Hepatocyte (in vitro differentiated cells): ENCODE results near the gene SLC22A6. TPM values are rescaled to one million over a fixed set of nuclear protein-coding genes. Genes with fewer than 3 reads are reported as not detected.

Experiments used
- DNase-seq: peaks from one replicate; pipeline ENCODE4 v3.0.0-alpha.2; 2016; ENCODE audit warnings: low spot score
- H2AFZ ChIP-seq: fragments of 200-600 bp; sonication (generic); 2 replicates; pipeline ENCODE4 v1.6.0; 2016; ENCODE audit warnings: antibody characterized with exemption, mild to moderate bottlenecking
- H3K27ac ChIP-seq: fragments of 200-600 bp; sonication (generic); 2 replicates; pipeline ENCODE4 v1.5.1; 2016; ENCODE audit warnings: mild to moderate bottlenecking
- H3K27me3 ChIP-seq: fragments of 200-600 bp; sonication (generic); 2 replicates; pipeline ENCODE4 v1.6.1; 2016
- H3K36me3 ChIP-seq: fragments of 200-600 bp; sonication (generic); replicated peaks from 2 replicates; pipeline ENCODE4 v1.5.1; 2016; ENCODE audit warnings: low read depth; ENCODE audit not compliant: insufficient read depth
- H3K4me1 ChIP-seq: fragments of 200-600 bp; sonication (generic); 2 replicates; pipeline ENCODE4 v1.5.1; 2016; ENCODE audit warnings: mild to moderate bottlenecking, moderate library complexity; ENCODE audit not compliant: insufficient read depth
- H3K4me2 ChIP-seq: fragments of 200-600 bp; sonication (generic); 2 replicates; pipeline ENCODE4 v1.6.0; 2016
- H3K4me3 ChIP-seq: fragments of 200-600 bp; sonication (generic); 2 replicates; pipeline ENCODE4 v1.5.1; 2016; ENCODE audit warnings: mild to moderate bottlenecking
- H3K79me2 ChIP-seq: fragments of 200-600 bp; sonication (generic); 2 replicates; pipeline ENCODE4 v1.6.0; 2017; ENCODE audit warnings: mild to moderate bottlenecking
- H3K9me2 ChIP-seq: fragments of 200-600 bp; sonication (generic); replicated peaks from 2 replicates; pipeline ENCODE4 v1.6.0; 2017; ENCODE audit warnings: mild to moderate bottlenecking; ENCODE audit not compliant: insufficient read depth
- H3K9me3 ChIP-seq: fragments of 200-600 bp; sonication (generic); 2 replicates; pipeline ENCODE4 v1.5.1; 2016; ENCODE audit warnings: low read depth, mild to moderate bottlenecking
- H4K20me1 ChIP-seq: fragments of 200-600 bp; sonication (generic); 2 replicates; pipeline ENCODE4 v1.6.0; 2016; ENCODE audit warnings: mild to moderate bottlenecking; ENCODE audit not compliant: insufficient read depth, poor library complexity, severe bottlenecking
- CTCF ChIP-seq: fragments of 200-600 bp; sonication (generic); IDR thresholded peaks from 2 replicates; pipeline ENCODE4 v1.5.1; 2016; ENCODE audit warnings: antibody characterized with exemption, mild to moderate bottlenecking; ENCODE audit not compliant: poor library complexity
- EZH2 ChIP-seq: fragments of 200-600 bp; sonication (generic); IDR thresholded peaks from 2 replicates; pipeline ENCODE4 v1.6.1; 2016; ENCODE audit warnings: antibody characterized with exemption, mild to moderate bottlenecking, borderline replicate concordance
- EZH2phosphoT487 ChIP-seq: fragments of 200-600 bp; sonication (generic); IDR thresholded peaks from one replicate; pipeline ENCODE4 v1.6.1; 2018; ENCODE audit warnings: antibody characterized with exemption, mild to moderate bottlenecking, low read depth, moderate library complexity; ENCODE audit not compliant: unreplicated experiment, severe bottlenecking
- WGBS: methylation state at CpG from one replicate; pipeline ENCODE4 v1.1.6; 2016; ENCODE audit warnings: low lambda C conversion rate; ENCODE audit errors: missing lambda C conversion rate; 5-methylcytosine and 5-hydroxymethylcytosine counted together
- polyA plus RNA-seq: library from polyadenylated mRNA; unstranded; fragments of >200 nt; fragmentation: Nextera tagmentation; extraction: Ambion mirVana; gene quantifications from 2 replicates; pipeline ENCODE4 v1.2.1, GENCODE V29; 2016
- total RNA-seq: library from RNA; depleted of rRNA; stranded (reverse); fragments of >200 nt; gene quantifications from 2 replicates; pipeline ENCODE4 v1.2.3, GENCODE V29; 2014

SLC22A6 gene
- total and polyA plus RNA-seq, 2 experiments from 2014 or later, result not detected

GRCh38 chr11:62933750-62934495 is 50.8 kb downstream of the SLC22A6 start:
- no peaks in the 10 kb centered on the region for H4K20me1 ChIP-seq
- no peaks in the 10 kb centered on the region for H3K36me3 ChIP-seq
- H3K27ac ChIP-seq, result no peak overlapping the region
- no peaks in the 10 kb centered on the region for H3K4me1 ChIP-seq
- no peak for DNase-seq
- no peak overlapping the region for H3K4me3 ChIP-seq
- H2AFZ ChIP-seq, result no peak overlapping the region
- H3K79me2 ChIP-seq, result no peaks in the 10 kb centered on the region
- no peak overlapping the region for H3K4me2 ChIP-seq
- H3K27me3 ChIP-seq, result peaks cover 5% of the 10 kb centered on the region
- no peaks in the 10 kb centered on the region for H3K9me3 ChIP-seq
- H3K9me2 ChIP-seq, result no peaks in the 10 kb centered on the region
- 95% methylated on average over 4 of the region's 5 CpGs for WGBS
- TF ChIP-seq EZH2, result no peak

- no peak overlapping the region for H2AFZ ChIP-seq
- TF ChIP-seq EZH2, result no peak
- H3K9me2 ChIP-seq, result no peaks in the 10 kb centered on the region
- H3K4me1 ChIP-seq, result no peaks in the 10 kb centered on the region
- no peak overlapping the region for H3K27ac ChIP-seq
- H3K4me3 ChIP-seq, result no peak overlapping the region
- DNase-seq, result no peak
- no peaks in the 10 kb centered on the region for H4K20me1 ChIP-seq
- WGBS, result 90% methylated on average over 8 of the region's 13 CpGs
- peaks cover 11% of the 10 kb centered on the region for H3K27me3 ChIP-seq
- no peaks in the 10 kb centered on the region for H3K79me2 ChIP-seq
- no peak overlapping the region for H3K4me2 ChIP-seq
- H3K9me3 ChIP-seq, result no peaks in the 10 kb centered on the region
- H3K36me3 ChIP-seq, result no peaks in the 10 kb centered on the region
Measured at GRCh38 chr11:62933285-62933684, 51.5 kb downstream of the SLC22A6 start.

- WGBS, result 41% methylated on average over 8 of the region's 8 CpGs
- no peak for TF ChIP-seq EZH2phosphoT487
- TF ChIP-seq CTCF, result no peak
- TF ChIP-seq EZH2, result no peak
Measured at GRCh38 chr11:62931499-62932278, 53.1 kb downstream of the SLC22A6 start.

GRCh38 chr11:62930666-62931065 is 54.1 kb downstream of the SLC22A6 start:
- no peak overlapping the region for H2AFZ ChIP-seq
- peaks cover 14% of the 10 kb centered on the region for H3K4me1 ChIP-seq
- H3K4me2 ChIP-seq, result no peak overlapping the region
- H3K36me3 ChIP-seq, result no peaks in the 10 kb centered on the region
- no peaks in the 10 kb centered on the region for H3K9me2 ChIP-seq
- 83% methylated on average over 1 of the region's 1 CpG for whole genome bisulfite sequencing
- no peaks in the 10 kb centered on the region for H3K9me3 ChIP-seq
- H3K27me3 ChIP-seq, result peaks cover 37% of the 10 kb centered on the region
- no peak for TF ChIP-seq EZH2
- no peak for DNase-seq
- H3K79me2 ChIP-seq, result no peaks in the 10 kb centered on the region
- no peaks in the 10 kb centered on the region for H4K20me1 ChIP-seq
- no peak overlapping the region for H3K4me3 ChIP-seq
- no peak overlapping the region for H3K27ac ChIP-seq

More at GRCh38 chr11:62931499-62932278, 53.1 kb downstream of the SLC22A6 start:
- Histone ChIP-seq H4K20me1 (no peaks in the 10 kb centered on the region), H3K4me2 (no peak overlapping the region), H3K9me3 (no peaks in the 10 kb centered on the region), H3K4me1 (peaks cover 4% of the 10 kb centered on the region), H3K79me2 (no peaks in the 10 kb centered on the region), H3K27ac (no peak overlapping the region), H2AFZ (no peak overlapping the region), H3K36me3 (no peaks in the 10 kb centered on the region), H3K4me3 (no peak overlapping the region), H3K9me2 (no peaks in the 10 kb centered on the region), H3K27me3 (peaks cover 27% of the 10 kb centered on the region)
- DNase-seq, result no peak

GRCh38 chr11:62930157-62930556 is 54.6 kb downstream of the SLC22A6 start:
- no peak for TF ChIP-seq CTCF
- no peak for TF ChIP-seq EZH2phosphoT487
- TF ChIP-seq EZH2, result no peak
- no peak for DNase-seq
- Histone ChIP-seq H3K4me3 (no peak overlapping the region), H3K9me2 (no peaks in the 10 kb centered on the region), H3K79me2 (no peaks in the 10 kb centered on the region), H3K36me3 (no peaks in the 10 kb centered on the region), H3K9me3 (no peaks in the 10 kb centered on the region), H3K4me1 (peaks cover 18% of the 10 kb centered on the region), H3K27me3 (peaks cover 42% of the 10 kb centered on the region), H3K4me2 (no peak overlapping the region), H2AFZ (no peak overlapping the region), H3K27ac (no peak overlapping the region), H4K20me1 (no peaks in the 10 kb centered on the region)
- WGBS, result 59% methylated on average over 4 of the region's 4 CpGs
